GM18499 (cell line): Measurements from ENCODE around the gene UGT1A10.

Source experiments
- ATAC-seq: cut with Tn5 transposase; IDR thresholded peaks from one replicate; pipeline ENCODE4 v1.9.1; 2021; ENCODE audit warnings: moderate number of reproducible peaks; ENCODE audit not compliant: insufficient read depth, unreplicated experiment

The UGT1A10 gene

GRCh38 chr2:233817995-233818638, 181.9 kb downstream of the UGT1A10 start:
- no peak for ATAC-seq

DNA sequence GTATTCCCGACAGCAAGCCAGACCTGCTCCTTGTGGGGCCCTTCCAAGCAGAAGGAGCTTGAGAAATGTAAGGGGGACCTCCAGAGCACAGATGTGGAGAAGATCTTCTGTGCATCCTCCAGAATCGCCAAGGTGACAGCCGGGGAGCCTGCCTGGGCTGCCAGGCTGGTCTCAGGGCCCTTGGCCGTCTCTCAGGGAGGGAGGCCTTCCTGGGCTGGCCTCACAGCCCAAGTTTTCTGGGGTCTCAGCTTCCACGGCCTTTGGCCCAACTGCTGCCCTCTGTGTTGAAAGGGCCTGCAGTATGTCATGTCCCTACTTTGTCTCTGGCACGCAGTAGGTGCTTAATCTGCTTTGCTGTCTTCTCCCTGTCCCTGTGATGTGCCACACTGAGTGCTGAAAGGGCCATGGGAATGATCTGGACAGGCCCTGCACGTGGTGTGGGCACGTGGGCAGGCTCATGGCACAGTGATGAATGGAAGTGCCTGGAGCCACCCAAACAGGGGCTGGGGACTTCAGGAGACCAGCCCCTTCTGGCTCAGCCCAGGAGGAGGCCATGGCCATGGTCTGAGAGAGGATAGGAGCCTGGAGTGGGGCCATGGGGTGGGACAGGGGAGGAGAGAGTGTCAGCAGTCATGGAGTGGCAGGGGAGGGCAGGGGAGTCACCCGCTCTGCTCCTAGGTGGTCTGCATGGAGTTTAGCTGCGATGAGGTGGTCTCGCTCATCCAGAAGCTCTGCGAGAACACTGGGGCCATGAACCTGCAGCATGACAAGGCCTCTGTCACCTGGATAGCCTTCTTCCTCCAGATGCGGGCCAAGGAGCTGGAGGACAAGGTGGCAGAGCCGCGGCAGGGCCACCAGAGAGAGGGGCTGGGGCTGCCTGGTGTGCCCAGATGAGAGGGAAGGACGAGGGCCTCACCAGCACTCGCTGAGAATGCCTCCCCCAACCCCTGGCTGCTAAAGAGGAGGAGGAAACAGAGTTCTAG, 182.7 kb downstream of the UGT1A10 start:
- no peak for ATAC-seq

- ATAC-seq = no peak
Measured at GRCh38 chr2:233819884-233820773, 183.9 kb downstream of the UGT1A10 start.

GRCh38 chr2:233820774-233821105, 184.5 kb downstream of the UGT1A10 start:
- no peak for ATAC-seq

DNA sequence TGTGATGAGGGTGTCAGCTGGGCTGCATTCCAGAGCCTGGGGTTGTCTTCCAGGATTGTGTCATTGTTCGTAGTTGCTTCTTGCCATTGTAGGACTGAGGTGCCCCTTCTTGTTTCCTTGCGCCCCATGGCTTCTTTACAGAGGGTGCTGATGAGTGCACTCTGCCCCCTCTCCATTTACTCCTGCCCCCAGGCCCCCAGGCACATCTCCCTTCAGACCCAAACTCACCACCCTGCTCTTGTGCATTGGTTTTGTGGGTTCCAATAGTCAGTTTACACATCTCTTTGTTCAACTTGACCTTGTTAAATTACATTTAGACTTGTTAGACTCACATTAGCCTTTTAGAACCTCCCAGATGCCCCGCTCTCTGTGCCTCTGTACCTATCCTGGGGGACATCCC, 184.9 kb downstream of the UGT1A10 start:
- no peak for ATAC-seq

DNA sequence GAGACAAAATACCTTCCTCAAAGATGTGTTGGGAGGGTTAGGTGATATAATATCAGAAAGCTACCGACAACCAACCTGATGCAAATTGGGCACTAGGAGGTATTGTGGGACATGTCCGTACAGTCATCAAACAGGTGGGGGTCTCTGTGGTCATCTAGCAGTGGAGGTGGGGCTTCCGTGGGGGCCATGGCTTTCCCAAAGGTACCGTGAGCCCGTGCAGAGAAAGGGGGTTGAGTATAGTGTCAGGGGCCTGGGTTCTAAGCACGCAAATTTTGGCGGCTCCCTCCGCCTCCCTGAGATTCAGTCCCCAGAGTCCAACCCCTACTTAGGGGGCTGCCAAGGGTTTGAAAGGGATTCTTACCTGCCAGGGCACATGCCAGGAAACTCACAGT, 185.5 kb downstream of the UGT1A10 start:
- no peak for ATAC-seq

DNA sequence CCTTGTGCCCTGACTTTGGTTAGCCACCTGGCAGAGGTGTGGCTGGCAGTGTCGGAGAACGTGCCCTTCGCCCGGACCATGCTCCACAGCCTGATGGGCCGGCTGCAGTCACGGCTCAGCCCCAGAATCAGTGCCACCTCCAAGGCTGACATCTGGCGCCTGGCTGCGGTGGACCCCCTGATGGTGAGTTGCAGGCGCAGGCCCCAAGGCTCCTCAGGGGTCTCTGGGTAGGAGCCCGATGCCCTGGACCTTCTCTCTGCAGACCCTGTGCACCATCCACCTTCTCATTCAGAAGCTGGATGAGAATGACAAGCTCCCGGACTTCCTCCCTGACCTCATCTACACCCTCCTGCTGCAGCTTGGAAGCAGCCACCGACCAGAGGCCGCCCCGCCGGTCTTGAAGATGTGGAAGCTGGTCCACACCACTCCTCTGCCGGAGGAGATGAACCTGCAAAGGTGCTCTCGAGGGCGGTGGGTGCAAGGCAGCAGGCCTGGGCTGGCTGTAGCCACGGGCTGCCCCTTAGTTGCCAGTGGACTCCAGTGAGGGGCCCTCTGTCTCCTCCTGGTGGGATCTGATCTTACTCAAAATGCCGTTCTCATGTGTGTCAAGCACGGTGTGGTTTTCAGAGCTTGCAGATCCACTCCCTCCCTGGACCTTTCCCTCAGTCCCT, 186.0 kb downstream of the UGT1A10 start:
- no peak for ATAC-seq
